Measurements from ENCODE around the gene RDH11.

Gene RDH11

GRCh38 chr14:67633451-67634147 lies 62.0 kb downstream of the RDH11 start:
- H3K4me3 ChIP-seq (ENCODE audit: low read depth, low read length), result no peak overlapping the region
- no CpG with 5 or more reads among the region's 5 CpGs for WGBS (ENCODE audit: extremely low coverage, insufficient coverage, insufficient read length)
- no peak overlapping the region for H3K4ac ChIP-seq (ENCODE audit: low read depth, low read length)
- no peak overlapping the region for H4K12ac ChIP-seq (ENCODE audit: low read depth, low read length)
- H3K18ac ChIP-seq (ENCODE audit: low read length), result no peak overlapping the region
- no peak overlapping the region for H4K91ac ChIP-seq (ENCODE audit: low read depth, low read length)
- H3K36me3 ChIP-seq (ENCODE audit: control insufficient read depth in 1 of 2, insufficient read depth in 2 of 2, low read length in 2 of 2), result no peaks in the 10 kb centered on the region
- DNase-seq, result no peak
- H3K9me3 ChIP-seq (ENCODE audit: insufficient read depth, low read depth, low read length), result no peaks in the 10 kb centered on the region
- H3K27me3 ChIP-seq (ENCODE audit: insufficient read depth, low read length), result no peaks in the 10 kb centered on the region
- no peaks in the 10 kb centered on the region for H3K79me1 ChIP-seq (ENCODE audit: low read length)
- no peak overlapping the region for H3K4me2 ChIP-seq (ENCODE audit: low read length)
- no peak overlapping the region for H4K8ac ChIP-seq (ENCODE audit: low read depth, low read length)
- H2BK5ac ChIP-seq (ENCODE audit: low read depth, low read length, poor library complexity), result no peak overlapping the region
- no peak overlapping the region for H2BK120ac ChIP-seq (ENCODE audit: insufficient read depth, low read length, poor library complexity)
- H3K4me1 ChIP-seq (ENCODE audit: control insufficient read depth in 1 of 2, insufficient read depth in 2 of 2, low read length in 2 of 2), result no peaks in the 10 kb centered on the region
- no peak overlapping the region for H3K23ac ChIP-seq (ENCODE audit: low read length)
- no peak overlapping the region for H2AFZ ChIP-seq (ENCODE audit: insufficient read depth, low read length, poor library complexity)
- no peak overlapping the region for H2AK5ac ChIP-seq (ENCODE audit: low read length)
- H3K9ac ChIP-seq (ENCODE audit: low read length), result no peak overlapping the region
- H3K14ac ChIP-seq (ENCODE audit: low read length), result no peak overlapping the region
- H3K79me2 ChIP-seq (ENCODE audit: control insufficient read depth, insufficient read depth, low read length, poor library complexity), result no peaks in the 10 kb centered on the region
- H2BK12ac ChIP-seq (ENCODE audit: low read length), result no peak overlapping the region
- no peak overlapping the region for H3K27ac ChIP-seq (ENCODE audit: low read depth, low read length)

GRCh38 chr14:67630938-67631337 lies 64.6 kb downstream of the RDH11 start:
- WGBS (ENCODE audit: extremely low coverage, insufficient coverage, insufficient read length), result no CpG with 5 or more reads among the region's 5 CpGs
- Histone ChIP-seq H3K9me3 (ENCODE audit: insufficient read depth, low read depth, low read length) (no peaks in the 10 kb centered on the region), H3K4ac (ENCODE audit: low read depth, low read length) (no peak overlapping the region), H3K79me1 (ENCODE audit: low read length) (no peaks in the 10 kb centered on the region), H2BK120ac (ENCODE audit: insufficient read depth, low read length, poor library complexity) (no peak overlapping the region), H3K23ac (ENCODE audit: low read length) (no peak overlapping the region), H3K4me3 (ENCODE audit: low read depth, low read length) (no peak overlapping the region), H3K79me2 (ENCODE audit: control insufficient read depth, insufficient read depth, low read length, poor library complexity) (no peaks in the 10 kb centered on the region), H3K27me3 (ENCODE audit: insufficient read depth, low read length) (no peaks in the 10 kb centered on the region), H3K14ac (ENCODE audit: low read length) (no peak overlapping the region), H4K91ac (ENCODE audit: low read depth, low read length) (no peak overlapping the region), H3K36me3 (ENCODE audit: control insufficient read depth in 1 of 2, insufficient read depth in 2 of 2, low read length in 2 of 2) (no peaks in the 10 kb centered on the region), H4K8ac (ENCODE audit: low read depth, low read length) (no peak overlapping the region), H3K4me2 (ENCODE audit: low read length) (no peak overlapping the region), H2BK5ac (ENCODE audit: low read depth, low read length, poor library complexity) (no peak overlapping the region), H3K9ac (ENCODE audit: low read length) (no peak overlapping the region), H2BK12ac (ENCODE audit: low read length) (no peak overlapping the region), H4K12ac (ENCODE audit: low read depth, low read length) (no peak overlapping the region), H2AK5ac (ENCODE audit: low read length) (no peak overlapping the region), H3K18ac (ENCODE audit: low read length) (no peak overlapping the region), H3K4me1 (ENCODE audit: control insufficient read depth in 1 of 2, insufficient read depth in 2 of 2, low read length in 2 of 2) (no peaks in the 10 kb centered on the region), H2AFZ (ENCODE audit: insufficient read depth, low read length, poor library complexity) (no peak overlapping the region), H3K27ac (ENCODE audit: low read depth, low read length) (no peak overlapping the region)
- no peak for DNase-seq

- Histone ChIP-seq H3K27me3 (ENCODE audit: insufficient read depth, low read length) (no peaks in the 10 kb centered on the region), H4K12ac (ENCODE audit: low read depth, low read length) (no peak overlapping the region), H3K9ac (ENCODE audit: low read length) (no peak overlapping the region), H3K18ac (ENCODE audit: low read length) (no peak overlapping the region), H3K23ac (ENCODE audit: low read length) (no peak overlapping the region), H2BK12ac (ENCODE audit: low read length) (no peak overlapping the region), H3K79me1 (ENCODE audit: low read length) (no peaks in the 10 kb centered on the region), H2AK5ac (ENCODE audit: low read length) (no peak overlapping the region), H3K9me3 (ENCODE audit: insufficient read depth, low read depth, low read length) (no peaks in the 10 kb centered on the region), H3K79me2 (ENCODE audit: control insufficient read depth, insufficient read depth, low read length, poor library complexity) (no peaks in the 10 kb centered on the region), H3K27ac (ENCODE audit: low read depth, low read length) (no peak overlapping the region), H4K8ac (ENCODE audit: low read depth, low read length) (no peak overlapping the region), H3K4me3 (ENCODE audit: low read depth, low read length) (no peak overlapping the region), H4K91ac (ENCODE audit: low read depth, low read length) (no peak overlapping the region), H3K4ac (ENCODE audit: low read depth, low read length) (no peak overlapping the region), H2BK5ac (ENCODE audit: low read depth, low read length, poor library complexity) (no peak overlapping the region), H2AFZ (ENCODE audit: insufficient read depth, low read length, poor library complexity) (no peak overlapping the region), H3K36me3 (ENCODE audit: control insufficient read depth in 1 of 2, insufficient read depth in 2 of 2, low read length in 2 of 2) (no peaks in the 10 kb centered on the region), H3K14ac (ENCODE audit: low read length) (no peak overlapping the region), H3K4me2 (ENCODE audit: low read length) (no peak overlapping the region), H2BK120ac (ENCODE audit: insufficient read depth, low read length, poor library complexity) (no peak overlapping the region), H3K4me1 (ENCODE audit: control insufficient read depth in 1 of 2, insufficient read depth in 2 of 2, low read length in 2 of 2) (no peaks in the 10 kb centered on the region)
- no peak for DNase-seq
- no CpG with 5 or more reads among the region's 4 CpGs for WGBS (ENCODE audit: extremely low coverage, insufficient coverage, insufficient read length)
Observed at GRCh38 chr14:67630186-67630585, 65.4 kb downstream of the RDH11 start.

- Histone ChIP-seq H3K14ac (ENCODE audit: low read length) (no peak overlapping the region), H4K91ac (ENCODE audit: low read depth, low read length) (no peak overlapping the region)
Observed at GRCh38 chr14:67627519-67627918, 68.0 kb downstream of the RDH11 start.

More at GRCh38 chr14:67627519-67627918, 68.0 kb downstream of the RDH11 start:
- Histone ChIP-seq H3K4ac (ENCODE audit: low read depth, low read length) (no peak overlapping the region), H4K8ac (ENCODE audit: low read depth, low read length) (no peak overlapping the region), H3K9me3 (ENCODE audit: insufficient read depth, low read depth, low read length) (no peaks in the 10 kb centered on the region), H3K27ac (ENCODE audit: low read depth, low read length) (no peak overlapping the region), H3K79me1 (ENCODE audit: low read length) (no peaks in the 10 kb centered on the region), H4K12ac (ENCODE audit: low read depth, low read length) (no peak overlapping the region), H3K36me3 (ENCODE audit: control insufficient read depth in 1 of 2, insufficient read depth in 2 of 2, low read length in 2 of 2) (peaks cover 0 to 2% of the 10 kb centered on the region in 2 experiments), H3K27me3 (ENCODE audit: insufficient read depth, low read length) (no peaks in the 10 kb centered on the region), H3K23ac (ENCODE audit: low read length) (no peak overlapping the region), H3K4me2 (ENCODE audit: low read length) (no peak overlapping the region), H3K18ac (ENCODE audit: low read length) (no peak overlapping the region), H3K4me1 (ENCODE audit: control insufficient read depth in 1 of 2, insufficient read depth in 2 of 2, low read length in 2 of 2) (no peaks in the 10 kb centered on the region), H2AFZ (ENCODE audit: insufficient read depth, low read length, poor library complexity) (no peak overlapping the region), H3K79me2 (ENCODE audit: control insufficient read depth, insufficient read depth, low read length, poor library complexity) (no peaks in the 10 kb centered on the region), H2AK5ac (ENCODE audit: low read length) (no peak overlapping the region), H3K9ac (ENCODE audit: low read length) (no peak overlapping the region), H2BK12ac (ENCODE audit: low read length) (no peak overlapping the region), H3K4me3 (ENCODE audit: low read depth, low read length) (no peak overlapping the region), H2BK5ac (ENCODE audit: low read depth, low read length, poor library complexity) (no peak overlapping the region), H2BK120ac (ENCODE audit: insufficient read depth, low read length, poor library complexity) (no peak overlapping the region)
- DNase-seq, result no peak

All from trophoblast cell (in vitro differentiated cells and primary cell).